GM10266 (cell line): ENCODE data around the gene MSANTD2.

Source experiments
- DNase-seq: peaks from one replicate; pipeline ENCODE4 v3.0.0; 2012; ENCODE audit errors: extremely low spot score
- TF ChIP-seq, protein P1 (sequence below): IDR thresholded peaks from 2 replicates; pipeline ENCODE4 v1.5.1; 2012; ENCODE audit warnings: mild to moderate bottlenecking, low read depth; ENCODE audit not compliant: control insufficient read depth, insufficient read depth; ENCODE audit errors: missing control alignments

Gene MSANTD2

DNA sequence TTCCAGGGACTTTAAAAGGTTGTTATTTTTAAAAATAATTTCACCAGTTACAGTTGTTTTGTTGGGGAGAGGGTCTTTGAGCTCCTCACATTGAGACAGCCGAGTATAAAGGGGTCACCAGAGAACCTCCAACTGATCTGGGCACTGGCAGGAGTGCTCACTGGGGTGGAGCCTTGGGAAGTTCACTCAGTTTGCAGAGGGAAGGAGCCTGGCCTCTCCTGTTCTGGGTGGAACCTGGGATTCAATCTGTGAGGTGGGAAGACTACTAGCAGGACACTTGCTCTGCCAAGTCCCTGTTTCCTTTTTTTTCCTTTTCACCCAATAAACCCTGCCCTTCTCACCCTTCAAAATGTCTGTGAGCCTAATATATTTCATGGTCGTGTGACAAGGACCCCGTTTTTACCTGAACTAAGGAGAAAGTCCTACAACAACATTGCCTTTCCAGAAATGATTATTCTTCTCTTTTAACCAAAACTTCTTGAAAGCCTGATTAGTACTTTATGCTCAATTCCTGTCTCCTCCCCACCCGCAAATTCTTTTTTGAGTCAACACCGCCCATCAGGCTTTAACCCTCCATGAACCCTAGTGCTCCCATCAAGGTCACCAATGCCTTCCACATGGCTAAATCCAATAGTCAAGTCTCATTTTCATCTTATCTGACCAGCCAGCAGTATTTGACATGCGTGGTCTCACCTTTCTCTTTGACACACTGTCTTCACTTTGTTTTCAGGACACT, 22.0 kb upstream of the MSANTD2 start:
- TF ChIP-seq, protein P1, sequence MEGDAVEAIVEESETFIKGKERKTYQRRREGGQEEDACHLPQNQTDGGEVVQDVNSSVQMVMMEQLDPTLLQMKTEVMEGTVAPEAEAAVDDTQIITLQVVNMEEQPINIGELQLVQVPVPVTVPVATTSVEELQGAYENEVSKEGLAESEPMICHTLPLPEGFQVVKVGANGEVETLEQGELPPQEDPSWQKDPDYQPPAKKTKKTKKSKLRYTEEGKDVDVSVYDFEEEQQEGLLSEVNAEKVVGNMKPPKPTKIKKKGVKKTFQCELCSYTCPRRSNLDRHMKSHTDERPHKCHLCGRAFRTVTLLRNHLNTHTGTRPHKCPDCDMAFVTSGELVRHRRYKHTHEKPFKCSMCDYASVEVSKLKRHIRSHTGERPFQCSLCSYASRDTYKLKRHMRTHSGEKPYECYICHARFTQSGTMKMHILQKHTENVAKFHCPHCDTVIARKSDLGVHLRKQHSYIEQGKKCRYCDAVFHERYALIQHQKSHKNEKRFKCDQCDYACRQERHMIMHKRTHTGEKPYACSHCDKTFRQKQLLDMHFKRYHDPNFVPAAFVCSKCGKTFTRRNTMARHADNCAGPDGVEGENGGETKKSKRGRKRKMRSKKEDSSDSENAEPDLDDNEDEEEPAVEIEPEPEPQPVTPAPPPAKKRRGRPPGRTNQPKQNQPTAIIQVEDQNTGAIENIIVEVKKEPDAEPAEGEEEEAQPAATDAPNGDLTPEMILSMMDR: no peak
- DNase-seq: no peak

DNA sequence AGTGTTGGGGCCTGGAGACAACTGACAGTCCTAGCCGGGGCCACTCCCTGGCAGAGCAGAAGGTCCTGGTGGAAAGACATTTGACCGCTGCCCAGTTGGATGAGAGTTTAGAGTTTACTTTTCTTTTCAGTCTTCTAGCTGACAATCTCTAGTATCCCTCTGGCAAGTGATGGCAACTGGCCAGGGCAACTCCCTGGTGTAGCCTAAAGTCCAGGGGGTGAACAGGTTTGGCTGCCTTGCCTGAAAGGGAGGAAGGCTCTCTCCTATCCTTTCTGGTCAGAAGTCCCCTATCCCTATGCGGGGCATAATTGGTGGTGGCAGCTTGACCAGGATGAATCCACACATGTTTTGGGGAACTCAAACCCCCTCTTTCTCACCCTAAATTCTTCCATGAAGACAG, 16.8 kb upstream of the MSANTD2 start:
- TF ChIP-seq, protein P1: no peak
- no peak for DNase-seq

DNA sequence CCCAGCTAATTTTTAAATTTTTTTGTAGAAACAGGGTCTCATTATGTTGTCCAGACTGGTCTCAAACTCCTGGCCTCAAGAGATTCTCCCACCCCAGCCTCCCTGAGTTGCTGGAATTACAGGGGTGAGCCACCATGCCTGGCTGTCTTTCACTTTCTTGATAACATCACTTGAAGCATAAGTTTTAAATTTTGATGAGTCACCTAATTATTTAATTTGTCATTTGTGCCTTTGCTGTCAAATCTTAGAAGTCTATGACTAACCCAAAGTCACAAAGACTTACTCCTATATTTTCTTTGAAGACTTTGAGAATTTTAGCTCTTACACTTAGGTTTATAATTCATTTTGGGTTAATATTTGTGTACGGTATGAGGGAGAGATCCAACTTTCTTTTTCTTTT, 14.5 kb upstream of the MSANTD2 start:
- no peak for DNase-seq
- TF ChIP-seq, protein P1: no peak

DNA sequence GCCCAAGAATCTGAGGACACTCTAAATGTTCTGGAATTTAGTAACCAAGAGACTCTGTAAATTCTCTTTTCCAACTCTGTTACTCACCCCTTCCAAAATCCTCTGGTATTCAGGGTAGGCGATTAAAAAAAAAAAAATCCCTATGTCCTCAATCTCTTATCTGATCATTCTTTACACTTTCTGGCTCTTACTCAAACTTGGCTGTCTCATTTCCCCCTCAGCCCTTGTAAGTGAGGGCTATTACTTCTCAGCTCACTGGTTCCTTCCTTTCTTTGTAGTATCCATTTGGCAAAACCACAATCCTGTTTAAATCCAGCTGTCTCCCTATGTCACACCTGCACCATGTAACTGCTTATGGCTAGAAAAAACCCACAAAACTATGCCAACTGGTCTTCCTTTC, 12.7 kb upstream of the MSANTD2 start:
- no peak for DNase-seq

DNA sequence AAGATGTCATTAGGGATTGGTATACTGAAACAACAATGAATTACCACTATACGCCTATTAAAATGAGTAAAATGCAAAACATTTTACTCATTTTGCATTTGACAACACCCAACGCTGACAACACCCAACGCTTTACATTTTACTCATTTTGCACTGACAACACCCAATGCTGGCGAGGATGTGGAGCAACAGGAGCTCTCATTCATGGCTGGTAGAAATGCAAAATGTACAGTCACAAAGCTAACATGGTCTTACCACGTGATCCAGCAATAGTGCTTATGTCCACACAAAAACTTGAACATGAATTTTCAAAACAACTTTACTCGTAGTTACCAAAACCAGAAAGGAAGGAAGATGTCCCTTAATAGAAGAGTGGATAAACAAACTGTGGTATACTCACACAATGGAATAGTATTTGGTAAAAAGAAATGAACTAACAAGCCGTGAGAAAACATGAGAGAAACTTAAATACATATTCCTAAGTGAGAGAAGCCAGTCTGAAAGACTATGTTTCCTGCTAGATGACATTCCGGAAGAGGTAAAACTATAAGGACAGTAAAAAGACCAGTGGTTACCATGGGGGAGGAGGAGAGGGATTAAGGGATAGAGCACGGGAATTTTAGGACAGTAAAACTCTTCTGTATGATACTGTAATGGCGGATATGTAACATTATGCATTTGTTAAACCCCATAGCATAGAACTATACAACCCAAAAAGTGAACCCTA, 11.4 kb upstream of the MSANTD2 start:
- TF ChIP-seq, protein P1: no peak

More for the DNA sequence above, 12.7 kb upstream of the MSANTD2 start:
- TF ChIP-seq, protein P1: no peak

DNA sequence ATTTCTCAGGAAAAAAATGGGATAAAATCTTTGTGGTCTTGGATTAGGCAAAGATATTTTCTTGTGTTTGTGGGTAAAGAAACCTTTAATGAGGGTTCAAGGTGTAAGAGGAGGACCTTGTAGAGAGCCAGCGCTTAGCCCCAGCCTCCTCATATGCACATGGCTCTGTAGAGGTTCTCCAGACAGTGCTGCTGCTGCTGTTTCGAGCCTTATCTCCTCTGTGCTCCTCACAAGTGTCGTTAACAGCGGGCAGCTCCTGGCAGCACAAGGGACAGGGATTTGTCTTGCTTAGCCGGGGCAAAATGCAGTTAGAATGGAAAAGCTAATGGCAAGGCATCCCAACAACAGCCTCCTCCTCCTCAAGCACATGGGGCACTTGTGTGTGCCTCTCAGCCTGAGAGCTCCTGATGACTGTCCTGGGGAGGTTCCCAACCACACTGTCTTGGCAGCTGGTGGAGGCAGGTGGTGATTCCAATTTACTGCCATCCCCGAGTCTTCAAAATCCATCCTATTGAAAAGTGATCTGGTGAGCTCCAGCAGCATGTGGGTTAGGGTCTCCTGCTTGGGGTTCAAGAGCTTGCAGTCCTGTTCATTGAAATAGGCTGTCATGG, 7.6 kb upstream of the MSANTD2 start:
- no peak for DNase-seq
- TF ChIP-seq, protein P1: no peak

More for the DNA sequence above, 11.4 kb upstream of the MSANTD2 start:
- no peak for DNase-seq
